SK-N-SH treated with all-trans-retinoic acid at 6 μM for 48 hours (cell line): ENCODE data around the gene DHRS3.

ENCODE experiments used
- ATAC-seq: fragments of 200-7000 bp; cut with Tn5 transposase; 3 replicates; pipeline ENCODE4 v1.9.1; 2020; ENCODE audit warnings: mild to moderate bottlenecking, moderate library complexity
- ARNTL ChIP-seq: fragments of 450-650 bp; formaldehyde crosslinking; IDR thresholded peaks from 2 replicates; pipeline ENCODE4 v1.5.0; 2020; ENCODE audit warnings: low read depth, mild to moderate bottlenecking, moderate library complexity, borderline replicate concordance
- CREB5 ChIP-seq: fragments of 250-450 bp; sonication (Bioruptor Pico); IDR thresholded peaks from 2 replicates; pipeline ENCODE4 v1.5.1; 2020; ENCODE audit warnings: low read depth, mild to moderate bottlenecking, moderate library complexity
- CSDC2 ChIP-seq: fragments of 250-450 bp; sonication (Bioruptor Pico); IDR thresholded peaks from 2 replicates; pipeline ENCODE4 v1.5.0; 2020; ENCODE audit warnings: mild to moderate bottlenecking, moderate library complexity
- ESRRG ChIP-seq: fragments of 250-450 bp; sonication (Bioruptor Pico); IDR thresholded peaks from 2 replicates; pipeline ENCODE4 v1.6.1; 2021; ENCODE audit warnings: mild to moderate bottlenecking
- ISL1 ChIP-seq: fragments of 250-450 bp; sonication (Bioruptor Pico); IDR thresholded peaks from 2 replicates; pipeline ENCODE4 v2.1.2; 2022; ENCODE audit warnings: mild to moderate bottlenecking, moderate library complexity
- OSR1 ChIP-seq: fragments of 250-450 bp; sonication (Bioruptor Pico); IDR thresholded peaks from 2 replicates; pipeline ENCODE4 v1.8.0; 2022; ENCODE audit warnings: moderate library complexity, mild to moderate bottlenecking, inconsistent platforms
- POU6F1 ChIP-seq: fragments of 250-450 bp; sonication (Bioruptor Pico); IDR thresholded peaks from 2 replicates; pipeline ENCODE4 v1.8.0; 2021; ENCODE audit warnings: low read depth, mild to moderate bottlenecking, moderate library complexity, borderline replicate concordance
- RARB ChIP-seq: fragments of 250-450 bp; sonication (Bioruptor Pico); IDR thresholded peaks from 2 replicates; pipeline ENCODE4 v1.8.0; 2021; ENCODE audit warnings: mild to moderate bottlenecking, moderate library complexity
- SNAI2 ChIP-seq: fragments of 250-450 bp; sonication (Bioruptor Pico); IDR thresholded peaks from 2 replicates; pipeline ENCODE4 v1.5.0; 2020; ENCODE audit warnings: mild to moderate bottlenecking, moderate library complexity
- TCF4 ChIP-seq: fragments of 250-450 bp; sonication (Bioruptor Pico); IDR thresholded peaks from 2 replicates; pipeline ENCODE4 v1.8.0; 2021; ENCODE audit warnings: mild to moderate bottlenecking, moderate library complexity, borderline replicate concordance
- TOX ChIP-seq: fragments of 250-450 bp; sonication (Bioruptor Pico); IDR thresholded peaks from 2 replicates; pipeline ENCODE4 v1.8.0; 2021; ENCODE audit warnings: mild to moderate bottlenecking, moderate library complexity, borderline replicate concordance
- TSHZ2 ChIP-seq: fragments of 250-450 bp; sonication (Bioruptor Pico); IDR thresholded peaks from 2 replicates; pipeline ENCODE4 v1.5.0; 2020; ENCODE audit warnings: mild to moderate bottlenecking, moderate library complexity
- ZC3H10 ChIP-seq: fragments of 250-450 bp; sonication (Bioruptor Pico); IDR thresholded peaks from 2 replicates; pipeline ENCODE4 v1.5.1; 2021; ENCODE audit warnings: mild to moderate bottlenecking, moderate library complexity
- ZFP30 ChIP-seq: fragments of 450-650 bp; formaldehyde crosslinking; IDR thresholded peaks from 2 replicates; pipeline ENCODE4 v1.5.0; 2022; ENCODE audit warnings: mild to moderate bottlenecking, moderate library complexity
- ZNF565 ChIP-seq: fragments of 450-650 bp; formaldehyde crosslinking; conservative IDR thresholded peaks from 2 replicates; pipeline ENCODE4 v1.5.0; 2020; ENCODE audit warnings: low read depth, mild to moderate bottlenecking, moderate library complexity
- ZNF70 ChIP-seq: fragments of 450-650 bp; formaldehyde crosslinking; IDR thresholded peaks from 2 replicates; pipeline ENCODE4 v1.5.0; 2020; ENCODE audit warnings: mild to moderate bottlenecking, moderate library complexity

The DHRS3 gene

GRCh38 chr1:12529640-12530174 is 88.3 kb downstream of the DHRS3 start (continued):
- TF ChIP-seq TSHZ2 (no peak), TOX (CRISPR knock-in tag) (no peak), CSDC2 (CRISPR knock-in tag) (no peak), ZNF565 (CRISPR knock-in tag) (no peak), POU6F1 (no peak), OSR1 (CRISPR knock-in tag) (no peak), ISL1 (CRISPR knock-in tag) (no peak), SNAI2 (CRISPR knock-in tag) (no peak), ZNF70 (CRISPR knock-in tag) (no peak), ARNTL (CRISPR knock-in tag) (no peak), TCF4 (CRISPR knock-in tag) (no peak), ZC3H10 (CRISPR knock-in tag) (no peak)

- no peak for ATAC-seq
- no peak for TF ChIP-seq ZNF565 (CRISPR knock-in tag)
- TF ChIP-seq TCF4 (CRISPR knock-in tag), result no peak
- no peak for TF ChIP-seq TSHZ2
- no peak for TF ChIP-seq CSDC2 (CRISPR knock-in tag)
- no peak for TF ChIP-seq ISL1 (CRISPR knock-in tag)
- TF ChIP-seq ZNF70 (CRISPR knock-in tag), result no peak
Measured at GRCh38 chr1:12528021-12528852, 89.8 kb downstream of the DHRS3 start.

GRCh38 chr1:12527564-12527963 is 90.4 kb downstream of the DHRS3 start:
- no peak for ATAC-seq
- TF ChIP-seq SNAI2 (CRISPR knock-in tag) (no peak), ARNTL (CRISPR knock-in tag) (no peak), ESRRG (CRISPR knock-in tag) (no peak), CSDC2 (CRISPR knock-in tag) (no peak), RARB (CRISPR knock-in tag) (no peak), OSR1 (CRISPR knock-in tag) (no peak), TSHZ2 (no peak), CREB5 (CRISPR knock-in tag) (no peak), ZFP30 (CRISPR knock-in tag) (no peak)
